Measurements from ENCODE around the gene PDE9A.

GRCh38 chr21:42725416-42725930, 72.1 kb downstream of the PDE9A start:
- TF ChIP-seq CTCF (IDR thresholded peaks at IDR 0.05) (no peak), POLR2A (IDR thresholded peaks at IDR 0.05) (no peak)
